ENCODE data around the gene RGP1.

DNA sequence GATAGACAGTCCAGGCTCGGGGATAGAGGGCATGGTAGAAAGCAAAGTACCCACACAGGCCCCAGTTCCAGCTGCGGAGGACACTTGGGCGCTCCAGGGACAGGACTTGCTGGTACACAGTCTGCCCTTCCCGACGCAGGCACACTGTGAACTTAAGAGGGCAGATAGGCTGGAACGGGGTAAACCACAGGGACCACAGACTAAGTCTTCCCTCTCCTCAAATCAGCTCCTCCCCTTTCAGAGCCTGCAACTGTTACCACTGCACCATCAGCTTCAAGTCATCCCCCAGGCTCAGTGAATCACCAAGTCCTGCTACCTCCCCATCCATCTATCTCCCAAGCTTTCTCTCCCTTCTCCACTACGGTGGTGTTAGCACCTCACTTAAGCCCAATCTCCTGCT lies 7.3 kb upstream of the RGP1 start:
- no peak for TF ChIP-seq POLR2A (IDR thresholded peaks at IDR 0.05)
- TF ChIP-seq, protein P1, sequence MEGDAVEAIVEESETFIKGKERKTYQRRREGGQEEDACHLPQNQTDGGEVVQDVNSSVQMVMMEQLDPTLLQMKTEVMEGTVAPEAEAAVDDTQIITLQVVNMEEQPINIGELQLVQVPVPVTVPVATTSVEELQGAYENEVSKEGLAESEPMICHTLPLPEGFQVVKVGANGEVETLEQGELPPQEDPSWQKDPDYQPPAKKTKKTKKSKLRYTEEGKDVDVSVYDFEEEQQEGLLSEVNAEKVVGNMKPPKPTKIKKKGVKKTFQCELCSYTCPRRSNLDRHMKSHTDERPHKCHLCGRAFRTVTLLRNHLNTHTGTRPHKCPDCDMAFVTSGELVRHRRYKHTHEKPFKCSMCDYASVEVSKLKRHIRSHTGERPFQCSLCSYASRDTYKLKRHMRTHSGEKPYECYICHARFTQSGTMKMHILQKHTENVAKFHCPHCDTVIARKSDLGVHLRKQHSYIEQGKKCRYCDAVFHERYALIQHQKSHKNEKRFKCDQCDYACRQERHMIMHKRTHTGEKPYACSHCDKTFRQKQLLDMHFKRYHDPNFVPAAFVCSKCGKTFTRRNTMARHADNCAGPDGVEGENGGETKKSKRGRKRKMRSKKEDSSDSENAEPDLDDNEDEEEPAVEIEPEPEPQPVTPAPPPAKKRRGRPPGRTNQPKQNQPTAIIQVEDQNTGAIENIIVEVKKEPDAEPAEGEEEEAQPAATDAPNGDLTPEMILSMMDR (IDR thresholded peaks at IDR 0.05): no peak
- TF ChIP-seq EP300 (IDR thresholded peaks at IDR 0.05): no peak

Data from stomach (tissue), 4 donors.